Naive thymus-derived CD4-positive, alpha-beta T cell (primary cell): Measurements from ENCODE around the gene FGF5. TPM values are rescaled to one million over a fixed set of nuclear protein-coding genes. Genes with fewer than 3 reads are reported as not detected.

ENCODE experiments used
- ATAC-seq: fragments of 150-1000 bp; cut with Tn5 transposase; 2 replicates; pipeline ENCODE4 v1.10.0; 2021; ENCODE audit warnings: mild to moderate bottlenecking, moderate library complexity
- CTCF ChIA-PET: fragments of 350-600 bp; sonication (Branson Sonifier 250); formaldehyde crosslinking; loops from one replicate; lab custom pipeline; 2021; ENCODE audit warnings: antibody characterized with exemption; lab: Charles Lee
- POLR2A ChIA-PET: fragments of 350-600 bp; sonication (Branson Sonifier 250); formaldehyde crosslinking; loops from one replicate; lab custom pipeline; 2021; ENCODE audit warnings: antibody characterized with exemption, inconsistent platforms; lab: Charles Lee
- DNase-seq, 9 donors: peaks; one replicate each; pipeline versions ENCODE4 v3.0.0 to v3.0.0-alpha.2; 2020 to 2022; ENCODE audit warnings: mixed read lengths in 1 of 9
- H3K27ac ChIP-seq: one replicate; pipeline ENCODE4 v1.7.0; 2013; ENCODE audit warnings: mild to moderate bottlenecking, low read depth, low read length, moderate library complexity
- H3K27me3 ChIP-seq, 2 donors: one replicate each; pipeline ENCODE4 v1.7.0; 2013; ENCODE audit warnings: low read length in 2 of 2, mild to moderate bottlenecking in 2 of 2, moderate library complexity in 2 of 2; ENCODE audit not compliant: control insufficient read depth in 2 of 2, insufficient read depth in 2 of 2
- H3K36me3 ChIP-seq, 3 experiments: 1 replicate in 2 of 3; 2 replicates in 1 of 3; pipeline ENCODE4 v1.7.0; 2013; ENCODE audit warnings: low read length in 3 of 3, mild to moderate bottlenecking in 3 of 3, moderate library complexity in 1 of 3; ENCODE audit not compliant: insufficient read depth in 3 of 3, control insufficient read depth in 2 of 3
- H3K4me1 ChIP-seq, 2 donors: one replicate each; pipeline ENCODE4 v1.7.0; 2013; ENCODE audit warnings: low read length in 2 of 2, mild to moderate bottlenecking in 2 of 2, moderate library complexity in 1 of 2; ENCODE audit not compliant: control insufficient read depth in 2 of 2, insufficient read depth in 2 of 2
- H3K4me3 ChIP-seq: 2 replicates; pipeline ENCODE4 v1.7.0; 2013; ENCODE audit warnings: mild to moderate bottlenecking, low read length
- H3K9me3 ChIP-seq, 3 experiments: 1 replicate in 2 of 3; 2 replicates in 1 of 3; pipeline ENCODE4 v1.7.0; 2013; ENCODE audit warnings: low read length in 3 of 3; ENCODE audit not compliant: control insufficient read depth in 2 of 3
- H3K27ac Mint-ChIP-seq, 9 donors: one replicate each; pipeline ENCODE4 v1.8.0; 2020 to 2022; ENCODE audit warnings: mixed read lengths in 9 of 9, mild to moderate bottlenecking in 8 of 9, moderate library complexity in 5 of 9, inconsistent platforms in 2 of 9
- H3K27me3 Mint-ChIP-seq, 5 donors: one replicate each; pipeline ENCODE4 v1.8.0; 2021 to 2022; ENCODE audit warnings: mixed read lengths in 5 of 5, mild to moderate bottlenecking in 1 of 5
- H3K36me3 Mint-ChIP-seq, 5 donors: one replicate each; pipeline ENCODE4 v1.8.0; 2020 to 2022; ENCODE audit warnings: mixed read lengths in 5 of 5, mild to moderate bottlenecking in 3 of 5, inconsistent platforms in 1 of 5
- H3K4me1 Mint-ChIP-seq, 7 donors: one replicate each; pipeline ENCODE4 v1.8.0; 2020 to 2022; ENCODE audit warnings: mixed read lengths in 7 of 7, mild to moderate bottlenecking in 3 of 7, inconsistent platforms in 1 of 7
- H3K4me3 Mint-ChIP-seq, 10 donors: one replicate each; pipeline ENCODE4 v1.8.0; 2020 to 2022; ENCODE audit warnings: mild to moderate bottlenecking in 10 of 10, mixed read lengths in 10 of 10, moderate library complexity in 6 of 10, inconsistent platforms in 2 of 10
- H3K9me3 Mint-ChIP-seq, 11 donors: one replicate each; pipeline ENCODE4 v1.8.0; 2020 to 2022; ENCODE audit warnings: mixed read lengths in 11 of 11, mild to moderate bottlenecking in 4 of 11, inconsistent platforms in 1 of 11, moderate library complexity in 1 of 11
- intact Hi-C, 2 donors: fragments of 100-400 bp; cut with micrococcal nuclease; formaldehyde crosslinking; loops; one replicate each; pipeline ENCODE4 v1.15.1; 2023
- polyA plus RNA-seq, 2 donors: library from polyadenylated mRNA; unstranded; fragments of 300-500 nt; fragmentation: Illumina TruSeq; gene quantifications; one replicate each; pipeline ENCODE4 v1.2.3, GENCODE V29; 2021
- total RNA-seq, 6 experiments: library from RNA in 5 of 6; stranded (reverse) in 5 of 6; gene quantifications; 1 replicate in 5 of 6; 2 replicates in 1 of 6; pipeline ENCODE4 v1.2.3 and lab custom pipeline; 2021 to 2026

Gene FGF5
- total and polyA plus RNA-seq, 7 experiments from 2014 or later, result 0.05 TPM; not detected in 6

GRCh38 chr4:80335554-80336358 lies 69.3 kb downstream of the FGF5 start, which contains the start of gene CFAP299:
TSS of gene CFAP299 (plus strand) at chr4:80335730.
- H3K4me3 Mint-ChIP-seq, result peak within 1 kb of the TSS; percentile 85 to 94 (median 88)

GRCh38 chr4:80336582-80336981 lies 70.1 kb downstream of the FGF5 start:
- Histone ChIP-seq H3K27me3 (peaks cover 0 to 5% of the 10 kb centered on the region in 2 donors), H3K4me3 (no peak overlapping the region), H3K4me1 (peaks cover 0 to 11% of the 10 kb centered on the region in 2 donors), H3K36me3 (no peaks in the 10 kb centered on the region), H3K9me3 (no peaks in the 10 kb centered on the region), H3K27ac (no peak overlapping the region)
- peaks cover 0 to 34% (median 20%) of the 10 kb centered on the region in 5 donors for H3K27me3 Mint-ChIP-seq
- CTCF ChIA-PET, result interaction anchor here (0.6 kb wide), 1 partner anchor 1188 kb away, joined by 3 read pairs; no protein-coding TSS in a partner anchor
- no peak for ATAC-seq
- H3K4me3 Mint-ChIP-seq, result peak overlapping the region; percentile 85 to 94 (median 88)
- H3K4me1 Mint-ChIP-seq, result peaks cover 0 to 16% (median 9%) of the 10 kb centered on the region in 7 donors
- intact Hi-C loops, result no loop called here
- no peak for DNase-seq
- peak overlapping the region in 1 of 9 donors; percentile 42 for H3K27ac Mint-ChIP-seq
- POLR2A ChIA-PET, result no interaction called here
- H3K9me3 Mint-ChIP-seq, result peaks cover 0 to 8% (median under 1%) of the 10 kb centered on the region in 11 donors
- H3K36me3 Mint-ChIP-seq, result peaks cover 0 to 4% (median 0%) of the 10 kb centered on the region in 5 donors

More at GRCh38 chr4:80335554-80336358, 69.3 kb downstream of the FGF5 start, which contains the start of gene CFAP299:
- H3K27me3 Mint-ChIP-seq, result peaks cover 0 to 34% (median 20%) of the 10 kb centered on the region in 5 donors
- peak; percentile 87 for ATAC-seq
- Histone ChIP-seq H3K27me3 (peaks cover 0 to 5% of the 10 kb centered on the region in 2 donors), H3K4me1 (peaks cover 0 to 11% of the 10 kb centered on the region in 2 donors), H3K27ac (no peak within 1 kb of the TSS), H3K36me3 (no peaks in the 10 kb centered on the region), H3K9me3 (no peaks in the 10 kb centered on the region), H3K4me3 (peak within 1 kb of the TSS; percentile 62)
- intact Hi-C loops, result no loop called here
- ChIA-PET POLR2A (no interaction called here), CTCF (no interaction called here)
- peaks cover 0 to 4% (median 0%) of the 10 kb centered on the region in 5 donors for H3K36me3 Mint-ChIP-seq
- peaks cover 0 to 15% (median 9%) of the 10 kb centered on the region in 7 donors for H3K4me1 Mint-ChIP-seq
- peaks cover 0 to 4% (median 0%) of the 10 kb centered on the region in 11 donors for H3K9me3 Mint-ChIP-seq
- peak in 8 of 9 donors; percentile 32 to 57 (median 42) for DNase-seq
- peak within 1 kb of the TSS in 5 of 9 donors; percentile 19 to 85 (median 49) for H3K27ac Mint-ChIP-seq

GRCh38 chr4:80340036-80340435 lies 73.6 kb downstream of the FGF5 start:
- ATAC-seq (no peak), DNase-seq (no peak)
- Mint-ChIP-seq H3K4me3 (no peak overlapping the region), H3K27me3 (peaks cover 0 to 29% (median 20%) of the 10 kb centered on the region in 5 donors), H3K27ac (peak overlapping the region in 1 of 9 donors; percentile 37), H3K4me1 (peaks cover 11 to 44% (median 33%) of the 10 kb centered on the region in 7 donors), H3K36me3 (peaks cover 0 to 14% (median 12%) of the 10 kb centered on the region in 5 donors), H3K9me3 (peaks cover 5 to 28% (median 17%) of the 10 kb centered on the region in 11 donors)
- Histone ChIP-seq H3K9me3 (no peaks in the 10 kb centered on the region), H3K4me1 (peaks cover 0 to 17% of the 10 kb centered on the region in 2 donors), H3K27ac (no peak overlapping the region), H3K36me3 (no peaks in the 10 kb centered on the region), H3K4me3 (no peak overlapping the region), H3K27me3 (no peaks in the 10 kb centered on the region)
- intact Hi-C loops, result no loop called here
- ChIA-PET POLR2A (no interaction called here), CTCF (no interaction called here)

Other genes starting within 250 kb of the FGF5 start
- gene ANTXR2, start 193.4 kb upstream of the FGF5 start, total RNA-seq, result 10 to 100 TPM; 20.3 to 69.8 (median 50.0) TPM
- 10 to 100 TPM; 37.1 to 38.2 TPM for gene ANTXR2, start 193.4 kb upstream of the FGF5 start, polyA plus RNA-seq
- 10 to 100 TPM in 3 of 5 experiments, 1 to 10 TPM in 2; 4.2 to 13.7 (median 10.4) TPM for gene PRDM8, start 69.2 kb upstream of the FGF5 start, total RNA-seq
- gene PRDM8, start 69.2 kb upstream of the FGF5 start, polyA plus RNA-seq, result 1 to 10 TPM; 1.3 to 2.5 TPM
- gene CFAP299, start 69.1 kb downstream of the FGF5 start, total RNA-seq, result not detected
- gene CFAP299, start 69.1 kb downstream of the FGF5 start, polyA plus RNA-seq, result not detected